GM12878 (cell line): Measurements from ENCODE around the gene NPBWR2. TPM values are rescaled to one million over a fixed set of nuclear protein-coding genes. Genes with fewer than 3 reads are reported as not detected.

Experiments used
- ATAC-seq: fragments of 200-7000 bp; cut with Tn5 transposase; 3 replicates; pipeline ENCODE4 v1.9.1; 2020; ENCODE audit warnings: mild to moderate bottlenecking, moderate library complexity
- BruUV-seq: library from RNA; stranded (reverse); fragments of 400-500 nt; replicated peaks from 2 replicates; lab custom pipeline; 2021; lab: Mats Ljungman, UMichigan
- CTCF ChIA-PET: fragments of 300-600 bp; sonication (Branson Sonifier 250); formaldehyde crosslinking; extraction: SDS; loops from one replicate; lab custom pipeline; 2021; ENCODE audit warnings: inconsistent platforms; lab: Yijun Ruan, JAX
- POLR2A ChIA-PET: fragments of 350-600 bp; formaldehyde crosslinking; extraction: SDS; loops from one replicate; lab custom pipeline; 2021; ENCODE audit warnings: inconsistent platforms; lab: Charles Lee
- RAD21 ChIA-PET: fragments of 300-600 bp; sonication (Branson Sonifier 250); formaldehyde crosslinking; loops from one replicate; lab custom pipeline; 2023; ENCODE audit warnings: antibody characterized with exemption; ENCODE audit not compliant: unreplicated experiment; lab: Charles Lee
- SMC1A ChIA-PET: fragments of 300-600 bp; sonication (Branson Sonifier 250); formaldehyde crosslinking; loops from one replicate; lab custom pipeline; 2023; ENCODE audit not compliant: unreplicated experiment, uncharacterized antibody; lab: Charles Lee
- DNase-seq: peaks from one replicate; pipeline ENCODE4 v3.0.0-alpha.2; 2011; ENCODE audit warnings: low read depth, low spot score
- FAIRE-seq: peaks from 3 replicates; lab custom pipeline; 2011; peaks lifted over from hg19 to GRCh38; lab: Jason Lieb, UNC
- H2AFZ ChIP-seq: 2 replicates; pipeline ENCODE4 v1.6.0; 2011; ENCODE audit warnings: low read depth, low read length, control low read depth; ENCODE audit not compliant: control insufficient read depth
- H3K27ac ChIP-seq: 2 replicates; pipeline ENCODE4 v1.5.1; 2011; ENCODE audit warnings: control low read depth; ENCODE audit not compliant: control insufficient read depth, insufficient read depth
- H3K27me3 ChIP-seq, 2 experiments: replicated peaks in 1 of 2; 2 replicates each; pipeline versions ENCODE4 v1.6.0 to v1.6.1; 2011; ENCODE audit warnings: low read length in 1 of 2; ENCODE audit not compliant: control insufficient read depth in 2 of 2, insufficient read depth in 2 of 2
- H3K36me3 ChIP-seq, 2 experiments: 2 replicates each; pipeline ENCODE4 v1.5.1; 2011; ENCODE audit warnings: low read length in 1 of 2; ENCODE audit not compliant: control insufficient read depth in 2 of 2, insufficient read depth in 2 of 2
- H3K4me1 ChIP-seq: 2 replicates; pipeline ENCODE4 v1.6.1; 2011; ENCODE audit warnings: mild to moderate bottlenecking, low read length, moderate library complexity, mixed read lengths; ENCODE audit not compliant: control insufficient read depth, insufficient read depth
- H3K4me2 ChIP-seq: 2 replicates; pipeline ENCODE4 v1.6.0; 2011; ENCODE audit warnings: control low read depth; ENCODE audit not compliant: control insufficient read depth, insufficient read depth
- H3K4me3 ChIP-seq: fragments of 200-600 bp; sonication (generic); 2 replicates; pipeline ENCODE4 v1.5.1; 2016
- H3K79me2 ChIP-seq: 2 replicates; pipeline ENCODE4 v1.6.0; 2011; ENCODE audit warnings: low read length; ENCODE audit not compliant: control insufficient read depth, insufficient read depth
- H3K9ac ChIP-seq: 2 replicates; pipeline ENCODE4 v1.8.0; 2011; ENCODE audit warnings: low read length, control low read depth, mixed read lengths; ENCODE audit not compliant: control insufficient read depth, insufficient read depth
- H3K9me3 ChIP-seq: replicated peaks from 3 replicates; pipeline ENCODE4 v1.5.1; 2011; ENCODE audit warnings: mild to moderate bottlenecking, low read length; ENCODE audit not compliant: control insufficient read depth, insufficient read depth
- H4K20me1 ChIP-seq: 2 replicates; pipeline ENCODE4 v1.6.0; 2011; ENCODE audit not compliant: control insufficient read depth, insufficient read depth
- ASH2L ChIP-seq: fragments of 300-600, 200-600 bp; sonication (generic); IDR thresholded peaks from 2 replicates; pipeline ENCODE4 v1.6.1; 2017; ENCODE audit warnings: low read depth, mild to moderate bottlenecking, borderline replicate concordance
- ATF3 ChIP-seq: IDR thresholded peaks from 2 replicates; pipeline ENCODE4 v1.6.1; 2011; ENCODE audit warnings: low read depth, mild to moderate bottlenecking, low read length, moderate library complexity, borderline replicate concordance; ENCODE audit errors: extremely low read depth
- BACH1 ChIP-seq: fragments of 450-650 bp; IDR thresholded peaks from 2 replicates; pipeline ENCODE4 v1.6.1; 2017; ENCODE audit warnings: mild to moderate bottlenecking, borderline replicate concordance
- E4F1 ChIP-seq: fragments of 450-650 bp; IDR thresholded peaks from 2 replicates; pipeline ENCODE4 v1.6.1; 2018; ENCODE audit warnings: borderline replicate concordance, mild to moderate bottlenecking; ENCODE audit not compliant: partially characterized antibody
- EP300 ChIP-seq, 2 experiments: fragments of 150-350 bp in 1 of 2; IDR thresholded peaks; 2 replicates each; pipeline ENCODE4 v1.6.1; 2011 to 2012; ENCODE audit warnings: low read depth in 2 of 2, low read length in 2 of 2, borderline replicate concordance in 1 of 2, improper control_type of control experiment in 1 of 2, inconsistent platforms in 1 of 2; ENCODE audit not compliant: control insufficient read depth in 1 of 2
- FOS ChIP-seq: IDR thresholded peaks from 3 replicates; pipeline ENCODE4 v1.6.1; 2011; ENCODE audit warnings: borderline replicate concordance; ENCODE audit not compliant: insufficient read length; ENCODE audit errors: extremely low read depth
- FOXK2 ChIP-seq: fragments of 450-650 bp; IDR thresholded peaks from 2 replicates; pipeline ENCODE4 v1.6.1; 2017; ENCODE audit warnings: mild to moderate bottlenecking, moderate library complexity
- FOXM1 ChIP-seq: IDR thresholded peaks from 2 replicates; pipeline ENCODE4 v1.6.1; 2012; ENCODE audit warnings: low read depth, mild to moderate bottlenecking, inconsistent platforms, low read length, moderate library complexity
- MEF2A ChIP-seq: IDR thresholded peaks from 2 replicates; pipeline ENCODE4 v1.6.1; 2011; ENCODE audit warnings: low read depth, mild to moderate bottlenecking, low read length, moderate library complexity; ENCODE audit not compliant: insufficient read depth
- MLLT1 ChIP-seq: fragments of 450-650 bp; IDR thresholded peaks from 2 replicates; pipeline ENCODE4 v1.6.1; 2016; ENCODE audit warnings: mild to moderate bottlenecking
- MXI1 ChIP-seq: fragments of 150-350 bp; IDR thresholded peaks from 2 replicates; pipeline ENCODE4 v1.6.1; 2011; ENCODE audit warnings: low read depth, mild to moderate bottlenecking, inconsistent platforms, low read length, improper control_type of control experiment
- NFYB ChIP-seq: IDR thresholded peaks from 2 replicates; pipeline ENCODE4 v1.6.1; 2011; ENCODE audit warnings: low read depth, mild to moderate bottlenecking, low read length, improper control_type of control experiment, moderate library complexity; ENCODE audit not compliant: insufficient read depth
- RAD51 ChIP-seq: fragments of 450-650 bp; IDR thresholded peaks from 2 replicates; pipeline ENCODE4 v1.6.1; 2016; ENCODE audit warnings: moderate library complexity, mild to moderate bottlenecking, inconsistent platforms
- RCOR1 ChIP-seq: conservative IDR thresholded peaks from 2 replicates; pipeline ENCODE4 v1.6.1; 2012; ENCODE audit warnings: low read depth, low read length, improper control_type of control experiment
- SREBF2 ChIP-seq: IDR thresholded peaks from 2 replicates; pipeline ENCODE4 v1.6.1; 2012; ENCODE audit warnings: mild to moderate bottlenecking, low read length
- TBL1XR1 ChIP-seq: IDR thresholded peaks from 2 replicates; pipeline ENCODE4 v1.6.1; 2012; ENCODE audit warnings: low read depth, low read length, improper control_type of control experiment
- ZNF687 ChIP-seq: fragments of 450-650 bp; IDR thresholded peaks from 2 replicates; pipeline ENCODE4 v1.6.1; 2017; ENCODE audit warnings: mild to moderate bottlenecking, moderate library complexity
- WGBS: methylation state at CpG from one replicate; pipeline ENCODE4 v1.1.6; 2016; ENCODE audit warnings: low lambda C conversion rate; ENCODE audit not compliant: insufficient replicate concordance, insufficient coverage; ENCODE audit errors: missing lambda C conversion rate; 5-methylcytosine and 5-hydroxymethylcytosine counted together
- in situ Hi-C: fragments of 300-500 bp; cut with MboI; formaldehyde crosslinking; loops from 9 replicates; pipeline ENCODE4 v1.14.3; 2018; ENCODE audit warnings: mixed read lengths
- intact Hi-C: fragments of 100-400 bp; cut with micrococcal nuclease; formaldehyde crosslinking; loops from one replicate; pipeline ENCODE4 v1.14.2; 2022; ENCODE audit not compliant: unreplicated experiment
- polyA plus RNA-seq, 11 experiments: library from polyadenylated mRNA; depleted of rRNA in 4 of 11; unstranded in 6 of 11; stranded (reverse) in 5 of 11; fragments of >200 nt; fragmentation: Nextera tagmentation in 4 of 11; fragmentation: Illumina TruSeq in 1 of 11; extraction: Ambion mirVana in 4 of 11; extraction: Trizol in 1 of 11; gene quantifications; 1 replicate in 1 of 11; 2 replicates in 10 of 11; pipeline versions ENCODE4 v1.2.1 to v1.2.3, GENCODE V29; 2011 to 2016; ENCODE audit warnings: inconsistent platforms in 2 of 11, missing spikeins in 2 of 11, low read depth in 1 of 11
- total RNA-seq, 4 experiments: library from RNA; depleted of rRNA in 3 of 4; stranded (reverse); fragments of >200 nt in 3 of 4; fragmentation: Illumina TruSeq in 1 of 4; extraction: Trizol in 1 of 4; gene quantifications; 2 replicates each; pipeline versions ENCODE4 v1.2.1 to v1.2.3, GENCODE V29; 2013 to 2021

NPBWR2 gene
- total and polyA plus RNA-seq, 10 of the 15 experiments (the other 5 are each of a cell fraction or from before 2014, with no cell fraction given) = not detected

DNA sequence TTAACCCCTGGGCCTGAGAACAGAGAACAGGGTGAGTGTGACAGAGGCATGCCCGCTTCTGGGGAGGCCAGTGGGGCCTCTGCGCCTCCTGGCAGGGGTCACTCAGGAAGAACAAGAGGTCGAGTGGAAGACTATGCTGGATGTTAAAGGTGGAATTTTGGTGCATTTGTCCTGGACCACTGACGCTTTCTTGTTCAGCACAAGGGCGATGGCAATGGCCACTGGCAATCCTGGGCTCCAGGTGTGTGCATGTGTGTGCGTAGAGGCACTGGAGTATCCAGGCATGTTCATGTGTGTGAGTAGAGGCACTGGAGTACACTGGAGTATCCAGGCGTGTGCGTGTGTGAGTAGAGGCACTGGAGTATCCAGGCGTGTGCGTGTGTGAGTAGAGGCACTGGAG, 23.5 kb upstream of the NPBWR2 start:
- ChIA-PET SMC1A (no interaction called here), RAD21 (no interaction called here), CTCF (no interaction called here), POLR2A (no interaction called here)
- in situ Hi-C loops = no loop called here
- no peaks in the 10 kb centered on the region for H3K9me3 ChIP-seq
- intact Hi-C loops = no loop called here
- H3K4me3 ChIP-seq = no peak overlapping the region
- no peak for FAIRE-seq
- no peak overlapping the region for H3K9ac ChIP-seq
- ATAC-seq = no peak
- no peak overlapping the region for H3K4me2 ChIP-seq
- no peak for DNase-seq
- no peaks in the 10 kb centered on the region; a peak in 1 of 4 replicates for H3K27me3 ChIP-seq
- no peak for TF ChIP-seq TBL1XR1
- no peak for TF ChIP-seq SREBF2
- TF ChIP-seq MXI1 = no peak
- no peak for TF ChIP-seq MLLT1
- TF ChIP-seq FOXK2 = no peak
- no peak for TF ChIP-seq ZNF687
- TF ChIP-seq FOXM1 = no peak
- TF ChIP-seq ATF3 = no peak
- TF ChIP-seq EP300 (IDR thresholded peaks at IDR 0.05; ENCODE audit: borderline replicate concordance in 1 of 2, control insufficient read depth in 1 of 2, low read depth in 2 of 2, low read length in 2 of 2) = no peak
- no peak for TF ChIP-seq RAD51
- TF ChIP-seq BACH1 = no peak
- no peak for TF ChIP-seq NFYB
- no peak for TF ChIP-seq E4F1
- TF ChIP-seq FOS = no peak
- TF ChIP-seq RCOR1 = no peak
- TF ChIP-seq ASH2L = no peak
- no peak for TF ChIP-seq MEF2A
- no peaks in the 10 kb centered on the region for H3K4me1 ChIP-seq
- no peak overlapping the region for H2AFZ ChIP-seq
- H3K79me2 ChIP-seq = no peaks in the 10 kb centered on the region
- H3K36me3 ChIP-seq = no peaks in the 10 kb centered on the region
- H4K20me1 ChIP-seq = no peaks in the 10 kb centered on the region
- BruUV-seq = no TSS peak
- no peak overlapping the region for H3K27ac ChIP-seq
- 53% methylated on average over 10 of the region's 10 CpGs for WGBS
